ENCODE data around the gene PDE1C.

Gene PDE1C

GRCh38 chr7:32048970-32049491, 21.2 kb downstream of the PDE1C start:
- intact Hi-C loops (cut with DNase I): loop anchor here (10.0 kb wide), 1 partner anchor 164 kb away; no protein-coding TSS in a partner anchor
- no peak for DNase-seq

- intact Hi-C loops (cut with DNase I): loop anchor here (10.0 kb wide), 1 partner anchor 163 kb away; no protein-coding TSS in a partner anchor
- DNase-seq: no peak
Measured at GRCh38 chr7:32047801-32048200, 22.4 kb downstream of the PDE1C start.

GRCh38 chr7:32047075-32047474, 23.1 kb downstream of the PDE1C start:
- DNase-seq: no peak
- intact Hi-C loops (cut with DNase I): loop anchor here (10.0 kb wide), 1 partner anchor 162 kb away; no protein-coding TSS in a partner anchor

GRCh38 chr7:32045228-32045627, 25.0 kb downstream of the PDE1C start:
- intact Hi-C loops (cut with DNase I): loop anchor here (10.0 kb wide), 1 partner anchor 160 kb away; no protein-coding TSS in a partner anchor
- no peak for DNase-seq

GRCh38 chr7:32044739-32045138, 25.5 kb downstream of the PDE1C start:
- intact Hi-C loops (cut with DNase I): loop anchor here (10.0 kb wide), 1 partner anchor 160 kb away; no protein-coding TSS in a partner anchor
- no peak for DNase-seq

- intact Hi-C loops (cut with DNase I): loop anchor here (10.0 kb wide), 1 partner anchor 159 kb away; no protein-coding TSS in a partner anchor
Measured at GRCh38 chr7:32043688-32044087, 26.5 kb downstream of the PDE1C start.

GRCh38 chr7:32042900-32043299, 27.3 kb downstream of the PDE1C start:
- peak in 1 of 10 donors; percentile 43 for DNase-seq
- intact Hi-C loops (cut with DNase I): loop anchor here (10.0 kb wide), 1 partner anchor 158 kb away; no protein-coding TSS in a partner anchor

More at GRCh38 chr7:32043688-32044087, 26.5 kb downstream of the PDE1C start:
- DNase-seq: no peak

- peak in 6 of 10 donors; percentile 21 to 93 (median 60) for DNase-seq
- intact Hi-C loops (cut with DNase I): no loop called here
Measured at GRCh38 chr7:32039000-32039756, 31.0 kb downstream of the PDE1C start.

GRCh38 chr7:32037650-32038198, 32.5 kb downstream of the PDE1C start:
- intact Hi-C loops (cut with DNase I): no loop called here
- no peak for DNase-seq

GRCh38 chr7:32036557-32036956, 33.6 kb downstream of the PDE1C start:
- DNase-seq: no peak
- intact Hi-C loops (cut with DNase I): no loop called here

- no peak for DNase-seq
- intact Hi-C loops (cut with DNase I): no loop called here
Measured at GRCh38 chr7:32034052-32034451, 36.2 kb downstream of the PDE1C start.

- DNase-seq: peak in 1 of 10 donors; percentile 16
- intact Hi-C loops (cut with DNase I): no loop called here
Measured at GRCh38 chr7:32033006-32033405, 37.2 kb downstream of the PDE1C start.

- intact Hi-C loops (cut with DNase I): no loop called here
- DNase-seq: peak in 1 of 10 donors; percentile 32
Measured at GRCh38 chr7:32032211-32032610, 38.0 kb downstream of the PDE1C start.

- DNase-seq: no peak
- intact Hi-C loops (cut with DNase I): no loop called here
Measured at GRCh38 chr7:32030904-32031692, 39.1 kb downstream of the PDE1C start.

GRCh38 chr7:32026083-32026425, 44.2 kb downstream of the PDE1C start:
- intact Hi-C loops (cut with DNase I): no loop called here
- DNase-seq: peak in 2 of 10 donors; percentile 60 to 65

GRCh38 chr7:32025381-32026082, 44.7 kb downstream of the PDE1C start:
- intact Hi-C loops (cut with DNase I): no loop called here
- peak in 4 of 10 donors; percentile 20 to 79 (median 75) for DNase-seq

- DNase-seq: no peak
- intact Hi-C loops (cut with DNase I): no loop called here
Measured at GRCh38 chr7:32023376-32023775, 46.8 kb downstream of the PDE1C start.

- intact Hi-C loops (cut with DNase I): no loop called here
- DNase-seq: no peak
Measured at GRCh38 chr7:32022966-32023365, 47.2 kb downstream of the PDE1C start.

GRCh38 chr7:32020551-32021159, 49.6 kb downstream of the PDE1C start:
- no peak for DNase-seq
- intact Hi-C loops (cut with DNase I): no loop called here
